Mesenchymal stem cell (in vitro differentiated cells and primary cell): ENCODE results near the gene NMRK1.

ENCODE experiments used
- DNase-seq: peaks from one replicate; pipeline ENCODE4 v3.0.0-alpha.2; 2013
- H2AFZ ChIP-seq: one replicate; pipeline ENCODE4 v1.6.1; 2013; ENCODE audit warnings: low read depth, mild to moderate bottlenecking, control low read depth, inconsistent platforms, low read length, moderate library complexity
- H2AK5ac ChIP-seq: 2 replicates; pipeline ENCODE4 v1.6.1; 2013; ENCODE audit warnings: low read length, moderate library complexity, mild to moderate bottlenecking, inconsistent platforms; ENCODE audit not compliant: severe bottlenecking
- H2BK120ac ChIP-seq: one replicate; pipeline ENCODE4 v1.6.1; 2013; ENCODE audit warnings: low read depth, mild to moderate bottlenecking, inconsistent platforms, low read length, moderate library complexity
- H2BK12ac ChIP-seq, 2 experiments: one replicate each; pipeline ENCODE4 v1.6.1; 2013; ENCODE audit warnings: inconsistent platforms in 2 of 2, low read length in 2 of 2, mild to moderate bottlenecking in 2 of 2, moderate library complexity in 2 of 2, control low read depth in 1 of 2
- H2BK15ac ChIP-seq: one replicate; pipeline ENCODE4 v1.6.1; 2013; ENCODE audit warnings: mild to moderate bottlenecking, low read depth, inconsistent platforms; ENCODE audit not compliant: poor library complexity, severe bottlenecking
- H2BK5ac ChIP-seq: 2 replicates; pipeline ENCODE4 v1.6.1; 2013; ENCODE audit warnings: low read depth, mild to moderate bottlenecking, low read length, control low read depth, inconsistent platforms; ENCODE audit not compliant: poor library complexity, severe bottlenecking
- H3K14ac ChIP-seq, 2 experiments: one replicate each; pipeline ENCODE4 v1.6.1; 2013; ENCODE audit warnings: inconsistent platforms in 2 of 2, low read length in 2 of 2, control low read depth in 1 of 2, mild to moderate bottlenecking in 1 of 2, moderate library complexity in 1 of 2
- H3K18ac ChIP-seq, 2 experiments: one replicate each; pipeline ENCODE4 v1.6.1; 2013; ENCODE audit warnings: inconsistent platforms in 2 of 2, low read length in 2 of 2, control low read depth in 1 of 2, low read depth in 1 of 2, mild to moderate bottlenecking in 1 of 2
- H3K23ac ChIP-seq, 2 experiments: one replicate each; pipeline ENCODE4 v1.6.1; 2013; ENCODE audit warnings: inconsistent platforms in 2 of 2, low read length in 2 of 2, mild to moderate bottlenecking in 2 of 2, moderate library complexity in 2 of 2, control low read depth in 1 of 2
- H3K27ac ChIP-seq: 2 replicates; pipeline ENCODE4 v1.5.1; 2013; ENCODE audit warnings: mild to moderate bottlenecking, moderate library complexity, low read length, control low read depth, inconsistent platforms; ENCODE audit not compliant: poor library complexity, severe bottlenecking
- H3K27me3 ChIP-seq, 2 experiments: 2 replicates each; pipeline versions ENCODE4 v1.6.1 to v1.7.0; 2013; ENCODE audit warnings: low read length in 2 of 2, mild to moderate bottlenecking in 2 of 2, moderate library complexity in 2 of 2, control low read depth in 1 of 2, inconsistent platforms in 1 of 2; ENCODE audit not compliant: control insufficient read depth in 1 of 2, insufficient read depth in 1 of 2
- H3K36me3 ChIP-seq, 2 experiments: 2 replicates each; pipeline versions ENCODE4 v1.6.1 to v1.7.0; 2013; ENCODE audit warnings: low read length in 2 of 2, control low read depth in 1 of 2, inconsistent platforms in 1 of 2, low read depth in 1 of 2, mild to moderate bottlenecking in 1 of 2; ENCODE audit not compliant: insufficient read depth in 2 of 2, control insufficient read depth in 1 of 2
- H3K4ac ChIP-seq, 2 experiments: one replicate each; pipeline ENCODE4 v1.6.1; 2013; ENCODE audit warnings: inconsistent platforms in 2 of 2, low read length in 2 of 2, mild to moderate bottlenecking in 2 of 2, moderate library complexity in 2 of 2, control low read depth in 1 of 2, low read depth in 1 of 2
- H3K4me1 ChIP-seq: 2 replicates; pipeline ENCODE4 v1.6.1; 2013; ENCODE audit warnings: low read depth, low read length, control low read depth; ENCODE audit not compliant: control insufficient read depth, insufficient read depth
- H3K4me2 ChIP-seq: 2 replicates; pipeline ENCODE4 v1.6.1; 2013; ENCODE audit warnings: low read length, mild to moderate bottlenecking, inconsistent platforms; ENCODE audit not compliant: poor library complexity, severe bottlenecking
- H3K4me3 ChIP-seq, 2 experiments: 2 replicates each; pipeline versions ENCODE4 v1.5.1 to v1.7.0; 2013; ENCODE audit warnings: low read length in 2 of 2, mild to moderate bottlenecking in 2 of 2, control low read depth in 1 of 2, low read depth in 1 of 2; ENCODE audit not compliant: insufficient read depth in 1 of 2
- H3K79me1 ChIP-seq: replicated peaks from 2 replicates; pipeline ENCODE4 v1.6.1; 2013; ENCODE audit warnings: mild to moderate bottlenecking, control low read depth, low read length, inconsistent platforms; ENCODE audit not compliant: poor library complexity, severe bottlenecking
- H3K9ac ChIP-seq: 2 replicates; pipeline ENCODE4 v1.7.0; 2013; ENCODE audit warnings: mild to moderate bottlenecking, low read length, moderate library complexity
- H3K9me3 ChIP-seq: 2 replicates; pipeline ENCODE4 v1.7.0; 2013; ENCODE audit warnings: mild to moderate bottlenecking, low read length; ENCODE audit not compliant: control insufficient read depth
- H4K8ac ChIP-seq: one replicate; pipeline ENCODE4 v1.6.1; 2013; ENCODE audit warnings: inconsistent platforms, mild to moderate bottlenecking, low read length, moderate library complexity
- H4K91ac ChIP-seq: one replicate; pipeline ENCODE4 v1.6.1; 2013; ENCODE audit warnings: mild to moderate bottlenecking, low read length, inconsistent platforms
- WGBS: methylation state at CpG from one replicate; pipeline ENCODE4 v1.1.7; 2013; ENCODE audit warnings: mixed read lengths; 5-methylcytosine and 5-hydroxymethylcytosine counted together

NMRK1 gene

GRCh38 chr9:75063556-75064305 lies 24.2 kb downstream of the NMRK1 start:
- no peak overlapping the region for H2BK12ac ChIP-seq
- no peak overlapping the region for H3K18ac ChIP-seq
- H3K4me3 ChIP-seq, result peak overlapping the region in 1 of 2 experiments; percentile 9
- H3K4me1 ChIP-seq, result peaks cover 3% of the 10 kb centered on the region
- H2BK120ac ChIP-seq, result no peak overlapping the region
- H3K4ac ChIP-seq, result no peak overlapping the region
- H3K23ac ChIP-seq, result no peak overlapping the region
- no peaks in the 10 kb centered on the region for H3K27me3 ChIP-seq
- WGBS, result 85% methylated on average over 1 of the region's 1 CpG
- no peaks in the 10 kb centered on the region for H3K79me1 ChIP-seq
- no peak overlapping the region for H4K91ac ChIP-seq
- H3K36me3 ChIP-seq, result peaks cover 3 to 32% of the 10 kb centered on the region in 2 experiments
- no peaks in the 10 kb centered on the region for H3K9me3 ChIP-seq
- H3K4me2 ChIP-seq, result no peak overlapping the region
- H2BK5ac ChIP-seq, result no peak overlapping the region
- no peak overlapping the region for H2AK5ac ChIP-seq
- H3K14ac ChIP-seq, result no peak overlapping the region
- no peak overlapping the region for H3K27ac ChIP-seq
- H2BK15ac ChIP-seq, result no peak overlapping the region
- H4K8ac ChIP-seq, result no peak overlapping the region
- peak overlapping the region; percentile 73 for H3K9ac ChIP-seq
- no peak for DNase-seq
- H2AFZ ChIP-seq, result no peak overlapping the region

GRCh38 chr9:75061169-75061568 lies 26.8 kb downstream of the NMRK1 start:
- Histone ChIP-seq H4K8ac (no peak overlapping the region), H3K4me2 (no peak overlapping the region), H2BK12ac (no peak overlapping the region), H4K91ac (no peak overlapping the region), H3K4ac (no peak overlapping the region), H2BK120ac (no peak overlapping the region), H3K14ac (no peak overlapping the region), H3K4me1 (peaks cover 3% of the 10 kb centered on the region), H3K18ac (no peak overlapping the region), H3K27me3 (no peaks in the 10 kb centered on the region), H3K23ac (no peak overlapping the region), H2BK5ac (no peak overlapping the region), H3K4me3 (no peak overlapping the region), H3K36me3 (peaks cover 0 to 15% of the 10 kb centered on the region in 2 experiments), H2AK5ac (no peak overlapping the region), H2BK15ac (no peak overlapping the region), H3K79me1 (no peaks in the 10 kb centered on the region), H3K27ac (no peak overlapping the region), H2AFZ (no peak overlapping the region), H3K9ac (no peak overlapping the region), H3K9me3 (no peaks in the 10 kb centered on the region)
- no peak for DNase-seq
- 100% methylated on average over 1 of the region's 2 CpGs for WGBS

GRCh38 chr9:75054368-75055001 lies 33.5 kb downstream of the NMRK1 start:
- no peak overlapping the region for H2AFZ ChIP-seq
- no peaks in the 10 kb centered on the region for H3K9me3 ChIP-seq
- no peak for DNase-seq
- no peaks in the 10 kb centered on the region for H3K27me3 ChIP-seq
- no peak overlapping the region for H3K27ac ChIP-seq
- no peak overlapping the region for H3K18ac ChIP-seq
- no peak overlapping the region for H3K9ac ChIP-seq
- H2AK5ac ChIP-seq, result no peak overlapping the region
- H3K36me3 ChIP-seq, result no peaks in the 10 kb centered on the region
- H3K4me3 ChIP-seq, result no peak overlapping the region
- no peak overlapping the region for H4K8ac ChIP-seq
- no peak overlapping the region for H2BK120ac ChIP-seq
- no peaks in the 10 kb centered on the region for H3K79me1 ChIP-seq
- no peak overlapping the region for H4K91ac ChIP-seq
- no peak overlapping the region for H3K14ac ChIP-seq
- WGBS, result 88% methylated on average over 5 of the region's 5 CpGs
- no peak overlapping the region for H2BK5ac ChIP-seq
- H3K4me1 ChIP-seq, result no peaks in the 10 kb centered on the region
- H3K4me2 ChIP-seq, result no peak overlapping the region
- no peak overlapping the region for H2BK15ac ChIP-seq
- no peak overlapping the region for H3K23ac ChIP-seq
- no peak overlapping the region for H3K4ac ChIP-seq
- H2BK12ac ChIP-seq, result no peak overlapping the region

- H2BK15ac ChIP-seq, result no peak overlapping the region
- no peak overlapping the region for H3K4me2 ChIP-seq
- H2BK5ac ChIP-seq, result no peak overlapping the region
- H3K9ac ChIP-seq, result no peak overlapping the region
- no peaks in the 10 kb centered on the region for H3K36me3 ChIP-seq
- H3K14ac ChIP-seq, result no peak overlapping the region
- H4K8ac ChIP-seq, result no peak overlapping the region
- DNase-seq, result no peak
- H3K23ac ChIP-seq, result no peak overlapping the region
- no peak overlapping the region for H2BK120ac ChIP-seq
- no peak overlapping the region for H2AK5ac ChIP-seq
- no peak overlapping the region for H2AFZ ChIP-seq
- no peak overlapping the region for H3K27ac ChIP-seq
- H3K4me1 ChIP-seq, result no peaks in the 10 kb centered on the region
- WGBS, result 83% methylated on average over 1 of the region's 1 CpG
- H3K27me3 ChIP-seq, result no peaks in the 10 kb centered on the region
- H3K9me3 ChIP-seq, result no peaks in the 10 kb centered on the region
- H2BK12ac ChIP-seq, result no peak overlapping the region
- H3K79me1 ChIP-seq, result no peaks in the 10 kb centered on the region
- H3K18ac ChIP-seq, result no peak overlapping the region
- no peak overlapping the region for H3K4ac ChIP-seq
- H4K91ac ChIP-seq, result no peak overlapping the region
- H3K4me3 ChIP-seq, result no peak overlapping the region
Measured at GRCh38 chr9:75053869-75054268, 34.1 kb downstream of the NMRK1 start.
